Suppressor macrophage (primary cell): Measurements from ENCODE around the gene TCF15.
"Not testable (repeated sequence)": the region's sequence is repeated elsewhere in the genome, so short reads cannot be mapped to it uniquely, and the experiment has no call there.

Source experiments
- DNase-seq, 4 experiments: peaks; one replicate each; pipeline ENCODE4 v3.0.0-alpha.2; 2020 to 2022

The TCF15 gene

GRCh38 chr20:609371-609964 lies 641 bp downstream of the TCF15 start:
- DNase-seq = peak in 1 of 4 experiments; percentile 23

- DNase-seq = no peak
Measured at GRCh38 chr20:608970-609369, 1.1 kb downstream of the TCF15 start.

DNA sequence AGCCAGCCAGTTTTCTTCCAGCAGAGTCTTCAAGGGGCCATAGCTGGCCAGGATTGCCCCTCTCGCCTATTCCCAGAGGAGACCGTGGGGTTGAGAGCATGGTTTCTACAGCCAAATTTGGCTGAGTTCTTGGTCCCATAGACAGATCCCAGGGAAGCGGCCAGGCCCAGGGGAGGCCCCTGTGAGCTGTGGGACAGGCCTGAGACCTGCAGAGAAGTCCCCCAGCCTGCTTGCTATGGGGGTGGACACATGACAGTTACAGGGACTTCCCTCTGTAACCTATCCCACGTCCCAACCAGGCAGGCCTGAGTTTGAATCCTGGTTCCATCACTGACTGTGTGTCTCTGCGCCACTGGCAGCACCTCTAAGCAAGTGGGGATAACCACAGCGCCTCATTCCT lies 2.6 kb downstream of the TCF15 start:
- DNase-seq = no peak

DNA sequence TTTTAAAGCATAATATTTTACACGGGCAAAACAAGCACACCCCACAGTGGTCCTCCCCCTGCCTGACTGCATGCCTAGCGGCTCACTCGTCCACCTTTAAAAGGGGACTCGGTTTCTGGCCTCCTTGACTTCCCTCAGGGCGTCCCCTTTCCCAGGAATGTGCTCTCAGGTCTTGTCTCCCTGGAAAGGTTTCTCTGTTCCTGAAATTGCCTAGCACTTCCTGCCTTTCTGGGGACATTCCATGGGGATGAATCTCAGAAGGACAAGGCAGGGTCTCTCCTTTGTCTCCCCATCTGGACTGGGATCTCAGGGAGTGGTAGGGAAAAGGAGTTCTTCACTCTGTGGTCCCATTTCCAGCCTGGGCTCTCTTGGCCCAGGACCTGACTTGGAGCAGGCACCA lies 4.9 kb downstream of the TCF15 start:
- no peak for DNase-seq

GRCh38 chr20:603116-603640 lies 6.9 kb downstream of the TCF15 start:
- no peak for DNase-seq

- DNase-seq = no peak
Measured at GRCh38 chr20:602111-602970, 7.8 kb downstream of the TCF15 start.

- no peak for DNase-seq
Measured at GRCh38 chr20:600736-601135, 9.4 kb downstream of the TCF15 start.

GRCh38 chr20:600141-600540 lies 10.0 kb downstream of the TCF15 start:
- no peak for DNase-seq

GRCh38 chr20:598133-598850 lies 11.8 kb downstream of the TCF15 start:
- DNase-seq = no peak

DNA sequence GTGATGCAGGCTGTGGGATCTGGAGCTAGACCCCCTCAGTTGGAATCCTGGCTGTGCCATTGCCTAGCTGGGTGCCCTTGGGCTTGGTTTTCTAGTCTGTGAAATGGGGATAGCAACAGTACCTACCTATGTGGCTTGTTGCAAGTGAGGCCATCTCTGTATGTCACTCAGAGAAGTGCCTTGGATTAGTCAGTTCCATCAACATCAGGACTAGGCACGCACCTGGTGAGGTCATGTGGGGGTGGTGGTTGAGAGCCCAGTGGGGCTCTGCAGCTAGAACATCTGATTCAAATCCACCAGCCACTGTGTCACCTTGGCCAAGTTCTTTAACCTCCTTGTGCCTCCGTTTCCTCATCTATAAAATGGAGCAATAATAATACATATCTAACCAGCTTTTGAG lies 12.5 kb downstream of the TCF15 start:
- no peak for DNase-seq

DNA sequence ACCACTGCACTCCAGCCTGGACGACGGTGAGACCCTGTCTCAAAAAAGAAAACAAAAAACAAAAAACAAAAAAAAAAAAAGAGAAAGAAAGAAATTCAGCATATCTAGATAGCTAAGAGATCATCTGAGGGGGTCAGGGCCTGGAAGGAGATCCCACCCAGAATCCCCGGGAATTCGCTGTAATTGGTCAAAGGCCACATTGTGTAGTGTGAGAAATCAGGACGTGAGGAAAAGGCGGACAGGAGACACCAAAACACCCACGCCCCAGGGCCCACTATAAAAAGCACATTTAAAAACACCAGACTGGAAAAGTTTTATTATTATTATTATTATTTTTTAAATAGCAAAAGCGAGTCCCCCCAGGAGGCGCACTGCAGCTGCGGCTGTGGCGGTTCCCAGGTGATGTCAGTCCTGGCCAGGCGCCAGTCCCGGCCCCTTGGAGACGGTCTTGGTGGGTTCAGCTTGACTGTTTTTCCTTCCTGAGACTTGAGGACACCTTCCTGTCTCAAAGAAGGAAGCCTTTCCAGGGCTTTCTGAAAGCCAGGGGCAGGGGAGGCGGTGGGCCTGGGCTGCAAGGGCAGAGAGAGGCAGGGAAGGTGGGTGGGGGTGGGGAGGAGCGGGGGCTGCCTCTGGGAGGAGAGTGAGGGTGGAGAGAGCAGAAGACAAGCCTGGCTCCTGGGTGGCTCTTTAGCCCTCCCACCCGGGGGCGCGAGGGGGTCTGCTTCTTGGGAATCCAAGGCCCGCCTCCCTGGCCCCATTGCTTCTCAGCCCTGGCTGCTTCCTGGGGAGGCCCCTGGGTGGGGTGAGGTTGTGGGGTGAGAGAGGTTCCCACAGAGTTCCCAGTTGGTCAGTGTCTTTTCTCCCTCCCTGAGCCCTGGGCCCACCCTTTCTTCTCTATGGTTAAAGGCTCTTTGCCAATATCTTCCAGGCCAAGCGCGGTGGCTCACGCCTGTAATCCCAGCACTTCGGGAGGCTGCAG lies 14.5 kb downstream of the TCF15 start:
- DNase-seq = no peak

- DNase-seq = no peak
Measured at GRCh38 chr20:592506-592905, 17.6 kb downstream of the TCF15 start.

DNA sequence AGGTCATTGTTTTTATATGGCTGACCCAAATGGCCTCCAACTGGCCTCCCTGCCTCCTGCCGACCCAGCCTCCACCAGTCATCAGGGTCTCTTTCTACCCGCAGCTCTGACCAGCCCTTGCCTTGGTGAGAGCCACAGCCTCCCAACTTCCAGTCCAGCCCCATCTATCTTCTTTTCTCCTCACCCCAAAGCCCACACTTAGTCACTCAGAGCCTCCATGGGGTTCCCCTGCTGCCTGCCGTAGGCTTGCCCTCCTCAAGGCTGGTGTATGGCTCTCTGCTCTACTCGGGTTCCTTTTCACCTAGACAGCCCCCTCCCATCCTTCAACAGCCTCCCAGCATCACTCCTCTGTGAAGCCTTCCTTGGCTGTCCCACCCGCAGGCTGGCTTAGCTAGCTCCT lies 18.2 kb downstream of the TCF15 start:
- no peak for DNase-seq

DNA sequence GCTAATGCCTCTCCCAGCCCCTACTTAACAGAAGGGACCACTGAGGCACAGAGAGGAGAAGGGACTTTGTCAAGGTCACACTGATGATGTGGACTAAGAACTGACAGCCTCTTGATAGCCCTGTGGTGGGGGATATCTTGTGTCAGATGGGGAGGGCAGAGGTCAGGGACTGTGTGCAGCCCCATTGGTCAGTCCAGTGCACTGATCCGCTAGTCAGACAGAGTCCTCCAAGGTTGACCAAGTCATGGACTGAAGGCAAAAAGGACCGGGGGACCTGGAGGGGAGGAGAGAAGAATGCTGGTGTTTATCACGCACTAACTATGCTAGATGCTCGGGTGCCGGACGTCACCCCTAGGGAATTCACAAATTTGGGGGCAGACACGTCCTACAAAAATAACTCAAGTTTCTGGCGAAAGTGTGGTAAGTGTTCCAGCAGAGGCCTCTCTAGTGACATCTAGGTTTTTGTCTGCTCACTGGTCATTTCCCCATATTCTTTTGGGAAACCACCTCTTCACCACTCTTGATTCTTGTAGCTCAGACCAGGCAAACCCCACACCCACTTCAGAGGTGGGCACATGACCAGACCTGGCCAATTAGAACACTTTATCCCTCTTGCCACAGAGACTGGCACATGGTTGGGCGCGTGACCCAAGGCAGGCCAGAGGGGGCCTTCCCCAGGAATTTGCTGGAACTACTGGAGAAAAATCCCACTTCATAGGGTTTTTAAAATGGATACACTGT lies 21.0 kb downstream of the TCF15 start:
- peak; percentile 42 to 74 (median 66) for DNase-seq

- DNase-seq = peak in 3 of 4 experiments; percentile 17 to 32 (median 19)
Measured at GRCh38 chr20:588476-588875, 21.6 kb downstream of the TCF15 start.

DNA sequence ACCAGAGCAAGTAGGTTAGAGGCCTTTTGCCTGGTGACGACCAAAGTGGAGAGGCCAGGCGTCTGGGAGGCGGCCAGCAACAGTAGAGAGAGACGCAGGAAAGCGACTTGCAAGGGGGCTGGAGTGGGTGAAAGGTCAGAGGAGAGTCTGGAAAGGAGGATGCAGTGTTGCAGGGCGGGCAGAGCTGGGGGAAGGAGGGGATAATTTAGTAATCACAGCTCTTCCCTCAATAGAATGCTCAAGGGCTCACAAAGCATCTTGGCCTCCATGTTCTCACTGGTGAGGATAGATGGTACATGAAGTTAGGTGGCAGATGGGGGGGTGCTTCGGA lies 25.2 kb downstream of the TCF15 start:
- no peak for DNase-seq

DNA sequence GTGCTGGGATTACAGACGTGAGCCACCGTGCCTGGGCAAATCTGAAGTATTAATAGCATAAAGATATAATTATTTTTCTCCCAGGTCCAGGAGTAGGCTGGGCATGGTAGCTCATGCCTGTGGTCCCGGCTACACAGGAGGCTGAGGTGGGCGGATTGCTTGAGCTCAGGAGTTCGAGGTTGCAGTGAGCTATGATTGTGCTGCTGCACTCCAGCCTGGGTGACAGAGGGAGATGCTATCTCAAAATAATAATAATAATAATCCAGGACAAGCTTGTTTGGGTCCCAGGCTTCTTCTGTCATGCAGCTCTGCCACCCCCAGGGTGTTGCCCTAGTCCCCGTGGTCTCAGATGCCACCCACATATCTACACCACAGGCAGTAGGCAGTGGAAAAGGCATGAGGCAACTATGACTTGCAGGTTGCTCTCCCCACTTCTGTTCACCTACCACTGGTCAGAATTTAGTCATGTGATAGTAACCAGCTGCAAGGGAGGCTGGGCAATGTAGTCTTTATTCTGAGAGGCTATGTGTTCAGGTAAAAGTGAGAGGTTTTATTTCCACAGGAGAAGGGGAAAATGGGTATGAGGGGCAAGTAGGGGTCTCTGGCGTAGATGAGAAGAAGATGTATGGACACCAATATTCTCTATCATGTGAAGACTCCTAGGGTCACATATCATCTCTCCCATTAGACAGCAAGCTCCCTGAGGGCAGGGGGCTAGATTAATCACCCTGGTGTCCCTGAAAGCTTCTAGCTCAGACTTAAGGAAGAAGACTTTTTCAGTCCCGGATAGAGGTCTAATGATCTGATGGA lies 25.7 kb downstream of the TCF15 start:
- DNase-seq = peak in 3 of 4 experiments; percentile 49 to 73 (median 65)

DNA sequence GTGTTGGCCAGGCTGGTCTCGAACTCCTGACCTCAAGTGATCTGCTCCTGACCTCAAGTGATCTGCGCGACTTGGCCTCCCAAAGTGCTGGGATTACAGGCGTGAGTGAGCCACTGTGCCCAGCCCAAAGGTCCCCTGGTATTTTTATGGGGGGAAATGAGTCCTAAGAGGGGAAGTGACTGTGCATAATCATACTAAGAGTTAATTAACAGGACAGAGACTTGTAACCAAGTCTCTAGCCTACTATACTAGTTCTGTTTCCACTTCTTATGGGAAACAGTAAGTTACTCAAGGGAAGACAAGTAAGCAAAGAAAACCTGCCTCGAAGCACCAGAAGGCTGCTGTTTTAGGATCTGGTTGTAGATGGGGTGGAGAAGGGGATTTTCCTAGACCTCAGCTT lies 27.9 kb downstream of the TCF15 start:
- no peak for DNase-seq

DNA sequence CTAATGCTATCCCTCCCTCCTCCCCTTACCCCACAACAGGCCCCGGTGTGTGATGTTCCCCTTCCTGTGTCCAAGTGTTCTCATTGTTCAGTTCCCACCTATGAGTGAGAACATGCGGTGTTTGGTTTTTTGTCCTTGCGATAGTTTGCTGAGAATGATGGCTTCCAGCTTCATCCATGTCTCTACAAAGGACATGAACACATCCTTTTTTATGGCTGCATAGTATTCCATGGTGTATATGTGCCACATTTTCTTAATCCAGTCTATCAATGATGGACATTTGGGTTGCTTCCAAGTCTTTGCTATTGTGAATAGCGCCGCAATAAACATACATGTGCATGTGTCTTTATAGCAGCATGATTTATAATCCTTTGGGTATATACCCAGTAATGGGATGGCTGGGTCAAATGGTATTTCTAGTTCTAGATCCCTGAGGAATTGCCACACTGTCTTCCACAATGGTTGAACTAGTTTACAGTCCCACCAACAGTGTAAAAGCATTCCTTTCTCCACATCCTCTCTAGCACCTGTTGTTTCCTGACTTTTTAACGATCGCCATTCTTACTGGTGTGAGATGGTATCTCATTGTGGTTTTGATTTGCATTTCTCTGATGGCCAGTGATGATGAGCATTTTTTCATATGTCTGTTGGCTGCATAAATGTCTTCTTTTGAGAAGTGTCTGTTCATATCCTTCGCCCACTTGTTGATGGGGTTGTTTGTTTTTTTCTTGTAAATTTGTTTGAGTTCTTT lies 31.0 kb downstream of the TCF15 start:
- DNase-seq = not testable (repeated sequence)
